OCI-M1 (cell line): ENCODE results near the gene HMGCR.

ENCODE experiments used
- DNase-seq: peaks from one replicate; lab custom pipeline; 2025; lab: John Stamatoyannopoulos, UW

The HMGCR gene

DNA sequence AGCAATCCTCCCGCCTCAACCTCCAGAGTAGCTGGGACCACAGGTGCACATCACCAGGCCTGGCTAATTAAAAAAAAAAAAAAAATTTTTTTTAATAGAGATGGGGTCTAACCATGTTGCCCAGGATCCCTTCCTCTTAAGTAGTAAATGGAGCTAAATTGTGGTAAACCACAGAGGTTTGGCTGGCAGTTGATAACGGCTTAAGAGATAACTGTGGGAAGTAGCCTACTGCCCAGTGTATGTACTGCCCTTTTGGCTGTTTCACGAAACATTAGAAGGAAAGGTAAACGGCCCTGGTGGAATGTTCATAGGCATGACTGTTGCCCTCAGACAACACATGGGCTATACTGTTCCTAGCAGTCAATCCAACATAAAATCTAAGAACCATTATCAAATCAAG lies 44.4 kb downstream of the HMGCR start:
- DNase-seq: peak; percentile 95

GRCh38 chr5:75384218-75384617 lies 47.2 kb downstream of the HMGCR start:
- no peak for DNase-seq

- no peak for DNase-seq
Observed at GRCh38 chr5:75387806-75388205, 50.8 kb downstream of the HMGCR start.

DNA sequence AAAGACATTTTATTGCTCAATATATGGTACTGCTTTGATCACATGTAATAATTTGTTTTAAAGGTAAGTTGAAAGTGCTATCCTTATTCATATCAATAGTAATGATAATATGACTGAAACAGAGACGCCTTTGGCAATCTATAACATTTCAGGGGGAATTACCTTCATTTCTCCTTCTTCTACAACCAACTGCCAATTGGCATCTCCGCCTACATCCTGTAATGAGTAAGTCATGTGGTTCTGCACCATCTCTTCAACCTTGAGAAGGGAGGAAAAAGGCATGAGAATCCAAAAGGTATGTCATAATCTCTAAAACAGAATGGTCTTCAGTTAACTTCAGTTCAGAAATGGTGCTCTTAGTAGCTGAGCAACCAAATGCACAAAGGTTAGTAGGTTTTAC lies 52.4 kb downstream of the HMGCR start:
- no peak for DNase-seq

GRCh38 chr5:75395277-75395676 lies 58.3 kb downstream of the HMGCR start:
- no peak for DNase-seq

DNA sequence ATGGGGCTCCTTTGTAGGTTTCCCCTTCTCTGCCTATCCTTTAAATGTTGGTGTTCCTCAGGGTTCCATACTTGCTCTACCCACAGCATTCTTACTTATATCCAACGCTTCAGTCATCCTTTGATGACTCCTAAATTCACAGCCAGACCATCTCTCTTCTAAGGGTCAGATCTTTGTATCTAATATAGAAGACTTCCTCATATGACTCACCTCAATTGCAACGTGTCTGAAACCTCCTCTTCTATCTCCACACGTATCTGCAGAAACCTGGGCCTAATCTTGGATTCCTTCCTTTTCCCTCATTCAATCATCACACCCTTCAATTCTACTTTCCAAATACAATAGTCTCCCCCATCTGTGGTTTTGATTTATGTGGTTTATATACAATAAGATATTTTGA lies 68.3 kb downstream of the HMGCR start:
- DNase-seq: peak; percentile 8
